Measurements from ENCODE around the gene DOP1A. TPM values are rescaled to one million over a fixed set of nuclear protein-coding genes. Genes with fewer than 3 reads are reported as not detected.
A peak's percentile ranks its signal among the peaks of the same experiment; 100 is the strongest.

DOP1A gene
- total RNA-seq, 2 donors from 2014 or later, result 20.3 to 29.6 TPM

DNA sequence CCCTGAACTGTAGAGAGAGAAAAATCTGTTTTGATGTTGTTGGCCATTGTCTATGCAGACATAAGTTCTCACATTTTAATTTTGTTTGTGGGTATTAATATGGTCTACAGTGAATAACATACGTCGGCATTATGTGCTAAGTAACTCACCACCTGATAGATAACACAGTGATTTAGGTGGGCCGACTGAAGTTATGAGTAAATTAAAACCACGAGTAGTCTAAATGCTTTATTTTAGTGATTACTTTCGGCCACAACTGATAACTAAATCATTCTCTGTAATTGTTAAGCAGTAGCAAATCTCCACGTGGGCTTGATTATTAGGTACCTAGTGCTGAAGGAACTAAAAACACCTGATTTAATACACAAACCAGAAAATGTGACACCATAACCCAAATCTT, 1.1 kb downstream of the DOP1A start:
- Histone ChIP-seq H3K27ac (peak overlapping the region; percentile 96), H3K9me3 (no peaks in the 10 kb centered on the region), H3K36me3 (no peaks in the 10 kb centered on the region), H3K9ac (ENCODE audit: low read depth in 2 of 2, low read length in 2 of 2) (peak overlapping the region in 1 of 2 donors; percentile 94), H3K4me1 (no peaks in the 10 kb centered on the region), H3K27me3 (no peaks in the 10 kb centered on the region), H3K4me3 (peak overlapping the region; percentile 92)
- DNase-seq, result no peak
- intact Hi-C loops (cut with DNase I), result loop anchor here (5.0 kb wide), 2 partner anchors 124 to 149 kb away; partner anchors contain the start of genes PGM3 and RWDD2A
- TF ChIP-seq, protein P1, sequence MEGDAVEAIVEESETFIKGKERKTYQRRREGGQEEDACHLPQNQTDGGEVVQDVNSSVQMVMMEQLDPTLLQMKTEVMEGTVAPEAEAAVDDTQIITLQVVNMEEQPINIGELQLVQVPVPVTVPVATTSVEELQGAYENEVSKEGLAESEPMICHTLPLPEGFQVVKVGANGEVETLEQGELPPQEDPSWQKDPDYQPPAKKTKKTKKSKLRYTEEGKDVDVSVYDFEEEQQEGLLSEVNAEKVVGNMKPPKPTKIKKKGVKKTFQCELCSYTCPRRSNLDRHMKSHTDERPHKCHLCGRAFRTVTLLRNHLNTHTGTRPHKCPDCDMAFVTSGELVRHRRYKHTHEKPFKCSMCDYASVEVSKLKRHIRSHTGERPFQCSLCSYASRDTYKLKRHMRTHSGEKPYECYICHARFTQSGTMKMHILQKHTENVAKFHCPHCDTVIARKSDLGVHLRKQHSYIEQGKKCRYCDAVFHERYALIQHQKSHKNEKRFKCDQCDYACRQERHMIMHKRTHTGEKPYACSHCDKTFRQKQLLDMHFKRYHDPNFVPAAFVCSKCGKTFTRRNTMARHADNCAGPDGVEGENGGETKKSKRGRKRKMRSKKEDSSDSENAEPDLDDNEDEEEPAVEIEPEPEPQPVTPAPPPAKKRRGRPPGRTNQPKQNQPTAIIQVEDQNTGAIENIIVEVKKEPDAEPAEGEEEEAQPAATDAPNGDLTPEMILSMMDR (IDR thresholded peaks at IDR 0.05), result no peak

DNA sequence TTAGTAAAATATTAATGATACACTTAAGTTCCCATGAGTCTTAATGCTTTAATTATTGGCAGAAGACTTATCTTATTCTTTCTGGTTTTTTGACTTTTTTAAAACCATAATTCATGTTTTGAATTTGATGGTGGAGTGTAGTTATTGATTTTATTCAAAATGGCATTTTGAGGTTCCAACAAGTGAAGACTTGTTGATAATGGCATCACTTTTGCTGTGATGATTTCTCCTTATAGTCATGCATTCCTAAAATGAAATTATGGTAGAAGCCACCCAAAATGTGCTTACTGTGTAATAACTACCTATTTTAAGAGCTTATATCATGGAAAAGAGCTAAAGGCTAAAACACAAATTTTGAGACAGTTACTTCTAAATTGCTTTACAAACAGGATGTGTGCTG, 2.2 kb downstream of the DOP1A start:
- H3K9me3 ChIP-seq, result no peaks in the 10 kb centered on the region
- no peak overlapping the region for H3K27ac ChIP-seq
- intact Hi-C loops (cut with DNase I), result loop anchor here (5.0 to 10.0 kb wide), 3 partner anchors 123 to 445 kb away; partner anchors contain the start of genes PGM3, PRSS35 and RWDD2A
- no peak overlapping the region for H3K4me3 ChIP-seq
- DNase-seq, result no peak
- H3K36me3 ChIP-seq, result no peaks in the 10 kb centered on the region
- TF ChIP-seq, protein P1 (IDR thresholded peaks at IDR 0.05), result no peak
- no peaks in the 10 kb centered on the region for H3K27me3 ChIP-seq
- no peaks in the 10 kb centered on the region for H3K4me1 ChIP-seq
- no peak overlapping the region for H3K9ac ChIP-seq (ENCODE audit: low read depth in 2 of 2, low read length in 2 of 2)

DNA sequence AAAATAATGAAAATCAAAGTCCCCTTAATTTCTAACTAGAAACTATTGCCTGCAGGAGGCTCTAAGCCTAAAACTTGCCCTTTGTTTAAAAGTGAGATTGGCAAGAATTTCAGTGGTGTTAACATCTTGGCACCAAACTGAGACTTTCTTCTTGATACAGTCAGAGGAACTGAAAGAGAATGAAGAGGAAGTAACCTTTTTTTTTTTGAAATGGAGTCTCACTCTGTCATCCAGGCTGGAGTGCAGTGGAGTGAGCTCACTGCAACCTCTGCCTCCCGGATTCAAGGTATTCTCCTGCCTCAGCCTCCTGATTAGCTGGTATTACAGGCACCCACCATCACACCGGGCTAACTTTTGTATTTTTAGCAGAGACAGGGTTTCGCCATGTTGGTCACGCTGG, 3.6 kb downstream of the DOP1A start:
- no peak overlapping the region for H3K4me3 ChIP-seq
- no peak for DNase-seq
- H3K9ac ChIP-seq (ENCODE audit: low read depth in 2 of 2, low read length in 2 of 2), result no peak overlapping the region
- no peak overlapping the region for H3K27ac ChIP-seq
- TF ChIP-seq, protein P1 (IDR thresholded peaks at IDR 0.05), result no peak
- H3K4me1 ChIP-seq, result no peaks in the 10 kb centered on the region
- no peaks in the 10 kb centered on the region for H3K36me3 ChIP-seq
- no peaks in the 10 kb centered on the region for H3K9me3 ChIP-seq
- intact Hi-C loops (cut with DNase I), result loop anchor here (10.0 kb wide), 1 partner anchor 444 kb away; the partner anchor contains the start of gene PRSS35
- no peaks in the 10 kb centered on the region for H3K27me3 ChIP-seq

DNA sequence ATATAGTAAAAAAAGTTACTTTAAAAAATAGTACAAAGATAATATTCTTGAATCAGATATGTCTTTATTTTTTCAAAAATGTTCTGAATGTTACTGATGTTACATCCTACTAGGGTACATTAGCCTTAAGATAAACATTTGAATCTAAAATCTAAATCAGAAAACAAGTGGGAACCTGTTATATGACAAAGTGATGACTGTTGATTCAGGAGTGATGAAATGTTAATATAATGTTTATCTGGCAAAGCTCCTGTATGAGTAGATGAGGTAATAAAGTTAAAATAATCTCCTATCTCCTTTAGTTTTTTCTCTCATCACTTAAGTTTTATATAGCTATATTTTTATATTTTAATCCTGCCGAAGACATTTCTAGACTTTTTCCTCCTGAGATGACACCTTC, 4.2 kb downstream of the DOP1A start:
- H3K9ac ChIP-seq (ENCODE audit: low read depth in 2 of 2, low read length in 2 of 2), result no peak overlapping the region
- intact Hi-C loops (cut with DNase I), result loop anchor here (10.0 kb wide), 1 partner anchor 443 kb away; the partner anchor contains the start of gene PRSS35
- H3K4me1 ChIP-seq, result no peaks in the 10 kb centered on the region
- DNase-seq, result no peak
- no peak overlapping the region for H3K4me3 ChIP-seq
- H3K27me3 ChIP-seq, result no peaks in the 10 kb centered on the region
- TF ChIP-seq, protein P1 (IDR thresholded peaks at IDR 0.05), result no peak
- no peak overlapping the region for H3K27ac ChIP-seq
- no peaks in the 10 kb centered on the region for H3K36me3 ChIP-seq
- H3K9me3 ChIP-seq, result no peaks in the 10 kb centered on the region

DNA sequence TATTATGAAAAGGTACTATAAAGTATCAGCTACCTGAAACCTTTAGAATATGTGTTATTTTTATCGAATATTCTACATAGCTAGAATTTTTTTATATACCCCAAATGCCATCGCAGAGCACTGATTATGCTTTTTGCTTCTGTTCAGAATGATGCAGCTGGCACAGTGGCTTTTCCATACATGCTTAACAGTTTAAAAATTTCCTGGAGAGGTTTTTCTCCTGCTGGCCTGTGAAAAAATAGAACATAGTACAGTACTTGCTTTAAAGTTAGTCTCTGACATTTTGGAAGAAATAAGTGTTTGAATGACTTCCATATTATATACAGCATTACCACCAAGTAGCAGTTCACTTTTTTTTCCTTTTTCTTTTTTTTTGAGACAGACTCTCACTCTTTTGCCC, 5.3 kb downstream of the DOP1A start:
- intact Hi-C loops (cut with DNase I), result loop anchor here (10.0 kb wide), 1 partner anchor 442 kb away; the partner anchor contains the start of gene PRSS35
- H3K36me3 ChIP-seq, result no peaks in the 10 kb centered on the region
- H3K27ac ChIP-seq, result no peak overlapping the region
- H3K4me3 ChIP-seq, result no peak overlapping the region
- H3K9me3 ChIP-seq, result no peaks in the 10 kb centered on the region
- H3K4me1 ChIP-seq, result no peaks in the 10 kb centered on the region
- no peaks in the 10 kb centered on the region for H3K27me3 ChIP-seq
- TF ChIP-seq, protein P1 (IDR thresholded peaks at IDR 0.05), result no peak
- H3K9ac ChIP-seq (ENCODE audit: low read depth in 2 of 2, low read length in 2 of 2), result no peak overlapping the region
- DNase-seq, result no peak

All from colonic mucosa (tissue), 4 donors.